GM19043 (cell line): Measurements from ENCODE around the gene GPAM.

Experiments used
- ATAC-seq: cut with Tn5 transposase; IDR thresholded peaks from one replicate; pipeline ENCODE4 v1.9.1; 2021; ENCODE audit warnings: low read depth; ENCODE audit not compliant: unreplicated experiment

GPAM gene

GRCh38 chr10:112184379-112184778 is 814 bp upstream of the GPAM start:
- ATAC-seq = no peak

- ATAC-seq = no peak
Observed at GRCh38 chr10:112184052-112184371, 447 bp upstream of the GPAM start.

GRCh38 chr10:112182784-112183328 is 709 bp downstream of the GPAM start:
- no peak for ATAC-seq

- no peak for ATAC-seq
Observed at GRCh38 chr10:112177247-112177646, 6.3 kb downstream of the GPAM start.

GRCh38 chr10:112176543-112176942 is 7.0 kb downstream of the GPAM start:
- ATAC-seq = no peak

- ATAC-seq = no peak
Observed at GRCh38 chr10:112175409-112175808, 8.2 kb downstream of the GPAM start.

GRCh38 chr10:112173206-112173605 is 10.4 kb downstream of the GPAM start:
- no peak for ATAC-seq

GRCh38 chr10:112168733-112169132 is 14.8 kb downstream of the GPAM start:
- no peak for ATAC-seq

GRCh38 chr10:112166800-112167199 is 16.8 kb downstream of the GPAM start:
- ATAC-seq = no peak

GRCh38 chr10:112161757-112162518 is 21.6 kb downstream of the GPAM start:
- no peak for ATAC-seq

GRCh38 chr10:112160834-112161233 is 22.7 kb downstream of the GPAM start:
- no peak for ATAC-seq

- no peak for ATAC-seq
Observed at GRCh38 chr10:112159469-112159868, 24.1 kb downstream of the GPAM start.

- no peak for ATAC-seq
Observed at GRCh38 chr10:112151524-112152039, 32.0 kb downstream of the GPAM start.

GRCh38 chr10:112148331-112148730 is 35.2 kb downstream of the GPAM start:
- ATAC-seq = no peak

GRCh38 chr10:112146799-112147198 is 36.8 kb downstream of the GPAM start:
- ATAC-seq = no peak

- no peak for ATAC-seq
Observed at GRCh38 chr10:112145263-112145662, 38.3 kb downstream of the GPAM start.

GRCh38 chr10:112143420-112143819 is 40.1 kb downstream of the GPAM start:
- ATAC-seq = no peak

GRCh38 chr10:112141292-112141691 is 42.3 kb downstream of the GPAM start:
- ATAC-seq = no peak

- peak; percentile 97 for ATAC-seq
Observed at GRCh38 chr10:112140110-112140970, 43.2 kb downstream of the GPAM start.

GRCh38 chr10:112139176-112139575 is 44.4 kb downstream of the GPAM start:
- no peak for ATAC-seq
